Measurements from ENCODE around the gene DCXR.
A peak's percentile ranks its signal among the peaks of the same experiment; 100 is the strongest.

Gene DCXR

GRCh38 chr17:82072827-82073226, 35.3 kb upstream of the DCXR start:
- no peak for DNase-seq

- no peak for DNase-seq
Measured at GRCh38 chr17:82070611-82071010, 33.1 kb upstream of the DCXR start.

- DNase-seq: peak; percentile 78
Measured at GRCh38 chr17:82065638-82066303, 28.3 kb upstream of the DCXR start, which contains the start of gene DUS1L. TSS of gene DUS1L (minus strand) at chr17:82065804. CDS start at chr17:82065059, 745 bp downstream.

- DNase-seq: no peak
Measured at GRCh38 chr17:82065193-82065637, 27.7 kb upstream of the DCXR start.

- peak; percentile 76 for DNase-seq
Measured at GRCh38 chr17:82064433-82065192, 27.1 kb upstream of the DCXR start.

GRCh38 chr17:82063424-82064415, 26.2 kb upstream of the DCXR start:
- DNase-seq: no peak

GRCh38 chr17:82062984-82063368, 25.5 kb upstream of the DCXR start:
- DNase-seq: no peak

- no peak for DNase-seq
Measured at GRCh38 chr17:82062076-82062983, 24.8 kb upstream of the DCXR start.

GRCh38 chr17:82061047-82061925, 23.8 kb upstream of the DCXR start:
- no peak for DNase-seq

- DNase-seq: no peak
Measured at GRCh38 chr17:82060614-82061013, 23.1 kb upstream of the DCXR start.

- DNase-seq: no peak
Measured at GRCh38 chr17:82060001-82060380, 22.5 kb upstream of the DCXR start.

- DNase-seq: no peak
Measured at GRCh38 chr17:82059272-82060000, 21.9 kb upstream of the DCXR start.

GRCh38 chr17:82058855-82059249, 21.4 kb upstream of the DCXR start:
- DNase-seq: no peak

GRCh38 chr17:82058230-82058854, 20.8 kb upstream of the DCXR start:
- DNase-seq: no peak

- DNase-seq: no peak
Measured at GRCh38 chr17:82056729-82057621, 19.5 kb upstream of the DCXR start.

GRCh38 chr17:82055965-82056728, 18.6 kb upstream of the DCXR start:
- no peak for DNase-seq

- DNase-seq: no peak
Measured at GRCh38 chr17:82055023-82055964, 17.8 kb upstream of the DCXR start.
